Endothelial cell of umbilical vein (primary cell): ENCODE measurements around the gene ACOX3. TPM values are rescaled to one million over a fixed set of nuclear protein-coding genes. Genes with fewer than 3 reads are reported as not detected.

ENCODE experiments used
- BruUV-seq: library from RNA; stranded (reverse); fragments of 400-500 nt; replicated peaks from 2 replicates; lab custom pipeline; 2021; lab: Mats Ljungman, UMichigan
- CTCF ChIA-PET: fragments of 300-600, 350-600 bp; sonication (Branson Sonifier 250); formaldehyde crosslinking; loops from one replicate; lab custom pipeline; 2021; ENCODE audit warnings: antibody characterized with exemption, inconsistent platforms; lab: Charles Lee
- POLR2A ChIA-PET: fragments of 300-600, 350-600 bp; sonication (Branson Sonifier 250); formaldehyde crosslinking; loops from one replicate; lab custom pipeline; 2021; ENCODE audit warnings: antibody characterized with exemption, inconsistent platforms; lab: Charles Lee
- DNase-seq: peaks from one replicate; pipeline ENCODE4 v3.0.0-alpha.2; 2011; ENCODE audit warnings: low read depth, low spot score
- FAIRE-seq: peaks from 2 replicates; lab custom pipeline; 2011; peaks lifted over from hg19 to GRCh38; lab: Jason Lieb, UNC
- H2AFZ ChIP-seq: 2 replicates; pipeline ENCODE4 v1.6.0; 2012; ENCODE audit warnings: low read depth, low read length, control low read depth, inconsistent platforms
- H3K27ac ChIP-seq: 2 replicates; pipeline ENCODE4 v1.5.1; 2011; ENCODE audit warnings: low read depth, mild to moderate bottlenecking, control low read depth, low read length, moderate library complexity; ENCODE audit not compliant: insufficient read depth
- H3K27me3 ChIP-seq, 2 experiments: 2 replicates each; pipeline versions ENCODE4 v1.6.0 to v1.6.1; 2011; ENCODE audit warnings: low read length in 2 of 2, mixed read lengths in 1 of 2; ENCODE audit not compliant: control insufficient read depth in 2 of 2, insufficient read depth in 2 of 2
- H3K36me3 ChIP-seq, 2 experiments: 2 replicates in 1 of 2; 3 replicates in 1 of 2; pipeline ENCODE4 v1.5.1; 2011; ENCODE audit warnings: low read length in 2 of 2, mild to moderate bottlenecking in 1 of 2, moderate library complexity in 1 of 2; ENCODE audit not compliant: control insufficient read depth in 2 of 2, insufficient read depth in 2 of 2; ENCODE audit errors: extremely low read depth in 1 of 2
- H3K4me1 ChIP-seq: 3 replicates; pipeline ENCODE4 v1.5.1; 2011; ENCODE audit warnings: mild to moderate bottlenecking, low read length; ENCODE audit not compliant: control insufficient read depth, insufficient read depth; ENCODE audit errors: extremely low read depth
- H3K4me2 ChIP-seq: 2 replicates; pipeline ENCODE4 v1.6.1; 2011; ENCODE audit warnings: low read length, control low read depth, mixed read lengths; ENCODE audit not compliant: insufficient read depth
- H3K4me3 ChIP-seq, 3 experiments: fragments of 200-600 bp in 1 of 3; sonication (generic), shearing (Covaris generic) in 1 of 3; replicated peaks in 1 of 3; 2 replicates each; pipeline ENCODE4 v1.5.1; 2011 to 2016; ENCODE audit warnings: control low read depth in 3 of 3, low read length in 3 of 3, mild to moderate bottlenecking in 2 of 3, inconsistent platforms in 1 of 3, low read depth in 1 of 3, moderate library complexity in 1 of 3; ENCODE audit not compliant: insufficient read depth in 1 of 3
- H3K79me2 ChIP-seq: 2 replicates; pipeline ENCODE4 v1.6.0; 2012; ENCODE audit warnings: low read length, inconsistent platforms; ENCODE audit not compliant: control insufficient read depth, insufficient read depth
- H3K9ac ChIP-seq: replicated peaks from 2 replicates; pipeline ENCODE3; 2011; ENCODE audit warnings: low read length, control low read depth; ENCODE audit not compliant: insufficient read depth; ENCODE audit errors: extremely low read depth
- H3K9me1 ChIP-seq: replicated peaks from 3 replicates; pipeline ENCODE4 v1.6.0; 2011; ENCODE audit warnings: mild to moderate bottlenecking, low read length; ENCODE audit not compliant: control insufficient read depth, insufficient read depth; ENCODE audit errors: extremely low read depth
- H3K9me3 ChIP-seq: replicated peaks from 2 replicates; pipeline ENCODE4 v1.5.1; 2012; ENCODE audit warnings: low read length, inconsistent platforms; ENCODE audit not compliant: control insufficient read depth, insufficient read depth
- H4K20me1 ChIP-seq: replicated peaks from 2 replicates; pipeline ENCODE3; 2011; ENCODE audit warnings: mild to moderate bottlenecking, low read length; ENCODE audit not compliant: control insufficient read depth, insufficient read depth; ENCODE audit errors: extremely low read depth
- EZH2 ChIP-seq: IDR thresholded peaks from 2 replicates; pipeline ENCODE4 v1.6.1; 2012; ENCODE audit warnings: borderline replicate concordance, low read depth, mild to moderate bottlenecking, moderate library complexity, low read length, inconsistent platforms; ENCODE audit not compliant: severe bottlenecking
- GATA2 ChIP-seq: IDR thresholded peaks from 2 replicates; pipeline ENCODE4 v1.7.0; 2011; ENCODE audit warnings: low read depth, mild to moderate bottlenecking, moderate library complexity, mixed read lengths, low read length; ENCODE audit not compliant: insufficient read length, insufficient read depth
- JUN ChIP-seq: IDR thresholded peaks from 2 replicates; pipeline ENCODE4 v1.6.1; 2011; ENCODE audit warnings: borderline replicate concordance, low read depth; ENCODE audit not compliant: insufficient read length, insufficient read depth
- MYC ChIP-seq: IDR thresholded peaks from one replicate; pipeline ENCODE4 v1.6.1; 2011; ENCODE audit warnings: mild to moderate bottlenecking, low read depth, low read length
- POLR2A ChIP-seq: IDR thresholded peaks from 2 replicates; pipeline ENCODE4 v1.6.1; 2012; ENCODE audit warnings: low read depth, mild to moderate bottlenecking, control low read depth, low read length
- POLR2AphosphoS5 ChIP-seq: IDR thresholded peaks from 2 replicates; pipeline ENCODE4 v1.6.1; 2012; ENCODE audit warnings: low read depth, mild to moderate bottlenecking, control low read depth, low read length, moderate library complexity; ENCODE audit not compliant: insufficient read depth
- dilution Hi-C: fragments of 300-500 bp; cut with MboI; formaldehyde crosslinking; loops from one replicate; pipeline ENCODE4 v1.15.0; 2019; ENCODE audit warnings: low sequenced_read_pairs; ENCODE audit not compliant: extremely low pct_ligation_motif_present
- intact Hi-C: fragments of 100-400 bp; cut with micrococcal nuclease; formaldehyde crosslinking; loops from one replicate; pipeline ENCODE4 v1.10.0; 2022
- polyA plus RNA-seq, 4 experiments: library from polyadenylated mRNA; depleted of rRNA in 3 of 4; stranded (reverse) in 3 of 4; unstranded in 1 of 4; fragments of >200 nt; gene quantifications; 2 replicates each; pipeline versions ENCODE4 v1.2.1 to v1.2.3, GENCODE V29; 2011 to 2012; ENCODE audit warnings: missing spikeins in 1 of 4
- total RNA-seq: library from RNA; stranded (reverse); gene quantifications from 2 replicates; pipeline ENCODE4 v1.2.3, GENCODE V29; 2021
- TF ChIP-seq, protein P1 (sequence below): IDR thresholded peaks from 2 replicates; pipeline ENCODE4 v1.6.1; 2011; ENCODE audit not compliant: insufficient read depth, insufficient read length
- TF ChIP-seq, protein P2 (sequence below), 2 donors: IDR thresholded peaks; 1 replicate in 1 of 2; 2 replicates in 1 of 2; pipeline ENCODE4 v1.5.1; 2011; ENCODE audit warnings: low read length in 2 of 2, mild to moderate bottlenecking in 2 of 2, moderate library complexity in 2 of 2, control low read depth in 1 of 2, inconsistent platforms in 1 of 2, low read depth in 1 of 2; ENCODE audit not compliant: insufficient read depth in 1 of 2; ENCODE audit errors: extremely low read depth in 1 of 2

The ACOX3 gene
- total and polyA plus RNA-seq, 2 donors (not counting 3 experiments of a cell fraction or from before 2014, with no cell fraction given) = 13.0 to 26.3 TPM

DNA sequence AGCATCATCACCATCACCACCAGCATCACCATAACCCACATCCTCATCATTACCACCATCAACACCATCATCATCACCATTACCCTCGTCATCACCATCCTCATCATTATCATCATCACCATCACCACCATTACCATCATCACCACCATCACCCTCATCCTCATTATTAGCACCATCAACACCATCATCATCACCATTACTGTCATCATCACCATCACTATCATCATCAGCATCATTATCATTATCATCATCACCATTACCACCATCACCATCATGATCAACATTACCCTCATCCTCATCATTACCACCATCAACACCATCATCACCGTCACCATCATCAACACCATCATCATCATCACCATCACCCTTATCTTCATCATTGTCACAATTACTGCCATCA lies 119.3 kb downstream of the ACOX3 start:
- FAIRE-seq (no peak), DNase-seq (no peak)
- intact Hi-C loops = no loop called here

More for the DNA sequence above, 119.3 kb downstream of the ACOX3 start:
- H3K4me2 ChIP-seq = no peak overlapping the region
- peaks cover 2 to 3% of the 10 kb centered on the region in 2 experiments for H3K27me3 ChIP-seq
- ChIA-PET POLR2A (no interaction called here), CTCF (no interaction called here)
- dilution Hi-C loops = no loop called here
- H3K9ac ChIP-seq = no peak overlapping the region
- H3K4me1 ChIP-seq = no peaks in the 10 kb centered on the region
- H3K79me2 ChIP-seq = no peaks in the 10 kb centered on the region
- H3K9me3 ChIP-seq = no peaks in the 10 kb centered on the region
- H3K9me1 ChIP-seq = no peaks in the 10 kb centered on the region
- H3K27ac ChIP-seq = no peak overlapping the region
- no peaks in the 10 kb centered on the region for H3K36me3 ChIP-seq
- no peak overlapping the region for H2AFZ ChIP-seq
- no peak for TF ChIP-seq JUN
- TF ChIP-seq EZH2 = no peak
- TF ChIP-seq POLR2AphosphoS5 = no peak
- no peak for TF ChIP-seq POLR2A
- no peak for TF ChIP-seq GATA2
- no peak for TF ChIP-seq MYC
- TF ChIP-seq, protein P1, sequence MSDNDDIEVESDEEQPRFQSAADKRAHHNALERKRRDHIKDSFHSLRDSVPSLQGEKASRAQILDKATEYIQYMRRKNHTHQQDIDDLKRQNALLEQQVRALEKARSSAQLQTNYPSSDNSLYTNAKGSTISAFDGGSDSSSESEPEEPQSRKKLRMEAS = no peak
- TF ChIP-seq, protein P2, sequence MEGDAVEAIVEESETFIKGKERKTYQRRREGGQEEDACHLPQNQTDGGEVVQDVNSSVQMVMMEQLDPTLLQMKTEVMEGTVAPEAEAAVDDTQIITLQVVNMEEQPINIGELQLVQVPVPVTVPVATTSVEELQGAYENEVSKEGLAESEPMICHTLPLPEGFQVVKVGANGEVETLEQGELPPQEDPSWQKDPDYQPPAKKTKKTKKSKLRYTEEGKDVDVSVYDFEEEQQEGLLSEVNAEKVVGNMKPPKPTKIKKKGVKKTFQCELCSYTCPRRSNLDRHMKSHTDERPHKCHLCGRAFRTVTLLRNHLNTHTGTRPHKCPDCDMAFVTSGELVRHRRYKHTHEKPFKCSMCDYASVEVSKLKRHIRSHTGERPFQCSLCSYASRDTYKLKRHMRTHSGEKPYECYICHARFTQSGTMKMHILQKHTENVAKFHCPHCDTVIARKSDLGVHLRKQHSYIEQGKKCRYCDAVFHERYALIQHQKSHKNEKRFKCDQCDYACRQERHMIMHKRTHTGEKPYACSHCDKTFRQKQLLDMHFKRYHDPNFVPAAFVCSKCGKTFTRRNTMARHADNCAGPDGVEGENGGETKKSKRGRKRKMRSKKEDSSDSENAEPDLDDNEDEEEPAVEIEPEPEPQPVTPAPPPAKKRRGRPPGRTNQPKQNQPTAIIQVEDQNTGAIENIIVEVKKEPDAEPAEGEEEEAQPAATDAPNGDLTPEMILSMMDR (IDR thresholded peaks at IDR 0.05; ENCODE audit: extremely low read depth in 1 of 2, insufficient read depth in 1 of 2, low read depth in 1 of 2, low read length in 2 of 2) = no peak
- H3K4me3 ChIP-seq = no peak overlapping the region
- no TSS peak for BruUV-seq
- no peaks in the 10 kb centered on the region for H4K20me1 ChIP-seq
